Activated naive CD8-positive, alpha-beta T cell treated with anti-CD3 and anti-CD28 coated beads, Interleukin-2, amount 10 ng/mL, durations not matched to agents 7 days and 5 days (primary cell): ENCODE results near the gene DDX10. TPM values are rescaled to one million over a fixed set of nuclear protein-coding genes. Genes with fewer than 3 reads are reported as not detected.
"Not testable (repeated sequence)": the region's sequence is repeated elsewhere in the genome, so short reads cannot be mapped to it uniquely, and the experiment has no call there.

Source experiments
- ATAC-seq: fragments of 150-1000 bp; cut with Tn5 transposase; one replicate; pipeline ENCODE4 v1.10.0; 2021; ENCODE audit warnings: low read depth, moderate library complexity
- POLR2A ChIA-PET: fragments of 350-600 bp; sonication (Branson Sonifier 250); formaldehyde crosslinking; loops from one replicate; lab custom pipeline; 2021; ENCODE audit warnings: antibody characterized with exemption; lab: Charles Lee
- DNase-seq: peaks from one replicate; pipeline ENCODE4 v3.0.0; 2021
- H3K27ac Mint-ChIP-seq: one replicate; pipeline ENCODE4 v1.8.0; 2022; ENCODE audit warnings: mild to moderate bottlenecking, mixed read lengths
- H3K27me3 Mint-ChIP-seq: one replicate; pipeline ENCODE4 v1.8.0; 2022; ENCODE audit warnings: mild to moderate bottlenecking, moderate library complexity, mixed read lengths
- H3K36me3 Mint-ChIP-seq: one replicate; pipeline ENCODE4 v1.8.0; 2021; ENCODE audit warnings: mild to moderate bottlenecking, mixed read lengths
- H3K4me1 Mint-ChIP-seq: one replicate; pipeline ENCODE4 v1.8.0; 2021; ENCODE audit warnings: mixed read lengths
- H3K4me3 Mint-ChIP-seq: one replicate; pipeline ENCODE4 v1.8.0; 2022; ENCODE audit warnings: mild to moderate bottlenecking, moderate library complexity, mixed read lengths
- H3K9me3 Mint-ChIP-seq: one replicate; pipeline ENCODE4 v1.8.0; 2021; ENCODE audit warnings: mixed read lengths
- total RNA-seq, 2 experiments: library from RNA; stranded (reverse); gene quantifications; one replicate each; pipeline ENCODE4 v1.2.3, GENCODE V29; 2021

The DDX10 gene
- total RNA-seq, 2 experiments from 2014 or later: 22.0 to 24.7 TPM

DNA sequence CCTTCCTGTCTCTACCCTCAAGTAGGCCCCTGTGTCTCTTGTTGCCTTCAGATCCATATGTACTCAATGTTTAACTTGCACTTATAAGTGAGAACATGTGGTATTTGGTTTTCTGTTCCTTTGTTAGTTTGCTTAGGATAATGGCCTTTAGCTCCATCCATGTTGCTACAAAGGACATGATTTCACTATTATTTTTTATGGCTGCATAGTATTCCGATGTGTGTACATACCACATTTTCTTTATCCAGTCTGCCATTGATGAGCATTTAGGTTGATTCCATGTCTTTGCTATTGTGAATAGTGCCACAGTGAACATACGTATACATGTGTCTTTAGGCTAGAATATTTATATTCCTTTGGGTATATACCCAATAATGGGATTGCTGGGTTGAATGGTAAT, 75.3 kb downstream of the DDX10 start:
- DNase-seq, H3K27ac Mint-ChIP-seq, ATAC-seq, H3K4me3 Mint-ChIP-seq, H3K4me1 Mint-ChIP-seq, H3K27me3 Mint-ChIP-seq, POLR2A ChIA-PET: not testable (repeated sequence)
- Mint-ChIP-seq H3K9me3 (peaks cover 13% of the 10 kb centered on the region), H3K36me3 (peaks cover 34% of the 10 kb centered on the region)

- POLR2A ChIA-PET: no interaction called here
- ATAC-seq: no peak
- DNase-seq: no peak
- Mint-ChIP-seq H3K9me3 (peaks cover 13% of the 10 kb centered on the region), H3K4me1 (no peaks in the 10 kb centered on the region), H3K36me3 (peaks cover 29% of the 10 kb centered on the region), H3K27ac (no peak overlapping the region), H3K4me3 (no peak overlapping the region), H3K27me3 (no peaks in the 10 kb centered on the region)
These were observed 79.0 kb downstream of the DDX10 start for GRCh38 chr11:108743851-108744250.

- Mint-ChIP-seq H3K27me3 (no peaks in the 10 kb centered on the region), H3K4me3 (no peak overlapping the region), H3K27ac (no peak overlapping the region), H3K4me1 (peaks cover 11% of the 10 kb centered on the region), H3K9me3 (peaks cover 1% of the 10 kb centered on the region), H3K36me3 (peaks cover 19% of the 10 kb centered on the region)
- POLR2A ChIA-PET: no interaction called here
- DNase-seq (no peak), ATAC-seq (no peak)
These were observed 84.1 kb downstream of the DDX10 start for GRCh38 chr11:108748968-108749367.

DNA sequence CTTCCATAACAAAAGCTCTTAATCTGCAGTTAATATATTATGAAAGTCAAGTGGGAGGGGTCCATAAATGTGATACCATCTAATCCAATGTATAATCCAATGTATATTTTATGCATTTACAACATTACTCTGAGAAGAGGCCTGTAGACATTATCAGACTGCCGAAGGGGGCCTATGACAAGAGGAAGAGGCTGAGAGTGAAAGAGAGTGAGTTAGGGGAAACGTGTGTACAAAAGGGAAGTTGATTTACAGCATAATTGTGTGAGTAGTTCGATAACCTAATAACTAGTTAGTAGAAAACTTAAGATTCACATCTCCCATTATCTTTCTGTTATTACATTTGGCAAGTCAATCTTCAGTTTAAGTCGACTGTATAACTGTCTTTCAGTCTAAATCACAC, 86.6 kb downstream of the DDX10 start:
- Mint-ChIP-seq H3K4me3 (no peak overlapping the region), H3K4me1 (peaks cover 11% of the 10 kb centered on the region), H3K27me3 (no peaks in the 10 kb centered on the region), H3K36me3 (peaks cover 17% of the 10 kb centered on the region), H3K27ac (no peak overlapping the region), H3K9me3 (peaks cover 1% of the 10 kb centered on the region)
- DNase-seq: no peak
- ATAC-seq: no peak
- POLR2A ChIA-PET: no interaction called here

DNA sequence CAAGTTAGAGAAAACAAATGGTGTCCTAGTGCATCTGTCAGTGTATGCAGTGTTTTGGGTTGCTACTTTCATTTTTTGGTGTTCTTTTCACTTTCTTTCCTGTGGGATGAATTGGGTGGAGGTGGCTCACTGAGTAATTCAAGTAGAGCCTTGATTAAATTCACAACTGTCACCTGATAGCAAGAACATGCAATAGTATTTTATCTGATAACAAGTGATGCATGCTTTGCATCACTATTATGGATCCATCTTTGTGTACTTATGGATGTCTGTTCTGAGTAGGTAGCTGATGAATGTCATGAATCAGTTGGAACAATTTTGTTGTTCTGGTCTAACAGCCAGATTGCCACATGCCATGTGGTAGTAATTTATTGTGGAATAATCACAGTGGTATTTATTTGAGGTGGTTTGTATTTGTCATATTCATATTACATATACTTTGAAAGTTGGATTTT, 87.5 kb downstream of the DDX10 start:
- peaks cover 1% of the 10 kb centered on the region for H3K9me3 Mint-ChIP-seq
- no peak overlapping the region for H3K4me3 Mint-ChIP-seq
- no peaks in the 10 kb centered on the region for H3K27me3 Mint-ChIP-seq
- POLR2A ChIA-PET: no interaction called here
- DNase-seq (no peak), ATAC-seq (no peak)
- peaks cover 14% of the 10 kb centered on the region for H3K36me3 Mint-ChIP-seq
- H3K4me1 Mint-ChIP-seq: peaks cover 11% of the 10 kb centered on the region
- no peak overlapping the region for H3K27ac Mint-ChIP-seq

DNA sequence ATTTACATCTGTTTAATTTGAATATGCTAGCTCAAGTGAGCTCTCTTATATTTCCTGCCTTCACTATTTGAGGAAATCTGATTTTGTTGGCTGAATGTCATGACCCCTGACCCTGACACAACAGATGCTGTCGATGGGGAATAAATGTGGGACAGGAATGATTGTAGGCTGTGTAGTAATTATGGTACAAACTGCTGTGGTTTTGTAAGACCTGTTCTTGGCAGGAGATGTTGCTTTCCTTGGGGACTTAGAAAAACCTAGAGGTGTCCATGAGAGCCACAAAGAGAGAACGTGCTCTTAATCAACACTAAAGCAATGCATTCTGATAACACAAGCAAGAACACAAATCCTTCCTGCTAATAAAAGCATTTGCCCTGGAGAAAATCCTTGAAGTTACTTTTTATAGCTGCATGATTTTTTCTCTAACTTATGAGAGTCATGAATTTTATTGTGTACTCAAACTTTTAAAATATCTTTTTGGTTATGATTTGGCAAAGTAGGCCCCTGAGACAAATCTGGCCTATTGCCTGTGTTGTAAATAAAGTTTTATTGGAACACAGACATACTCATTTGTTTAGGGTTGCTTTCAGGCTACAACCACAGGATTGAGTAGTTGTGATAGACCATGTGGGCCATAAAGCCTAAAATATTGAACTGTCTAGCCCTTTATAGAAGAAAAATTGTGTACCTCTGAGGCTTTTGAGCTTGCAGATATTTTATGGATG, 90.2 kb downstream of the DDX10 start:
- Mint-ChIP-seq H3K27ac (no peak overlapping the region), H3K4me1 (peaks cover 11% of the 10 kb centered on the region), H3K27me3 (no peaks in the 10 kb centered on the region), H3K36me3 (peaks cover 13% of the 10 kb centered on the region), H3K9me3 (peaks cover 3% of the 10 kb centered on the region), H3K4me3 (no peak overlapping the region)
- POLR2A ChIA-PET: no interaction called here
- DNase-seq (no peak), ATAC-seq (no peak)

GRCh38 chr11:108757630-108758029, 92.8 kb downstream of the DDX10 start:
- Mint-ChIP-seq H3K4me1 (no peaks in the 10 kb centered on the region), H3K4me3 (no peak overlapping the region), H3K36me3 (peaks cover 3% of the 10 kb centered on the region), H3K9me3 (peaks cover 2% of the 10 kb centered on the region), H3K27ac (no peak overlapping the region), H3K27me3 (no peaks in the 10 kb centered on the region)
- DNase-seq: no peak
- no peak for ATAC-seq
- POLR2A ChIA-PET: no interaction called here

DNA sequence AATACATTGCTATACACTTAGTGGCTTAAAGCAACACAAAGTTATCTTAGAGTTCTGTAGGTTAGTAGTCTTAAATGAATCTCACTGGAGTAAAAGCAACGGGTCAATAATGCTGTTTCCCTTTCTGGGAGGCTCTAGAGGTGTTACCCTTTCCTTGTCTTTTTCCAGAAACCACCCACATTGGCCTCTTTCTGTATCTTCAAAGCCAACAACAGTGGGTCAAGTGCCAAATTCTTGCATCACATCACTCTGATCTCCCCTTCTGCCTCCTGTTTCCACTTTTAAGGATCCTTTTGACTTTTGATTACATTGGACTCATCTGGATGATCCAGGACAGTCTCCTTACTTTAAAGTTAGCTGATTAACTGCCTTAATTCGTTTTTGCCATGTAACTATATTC, 93.6 kb downstream of the DDX10 start:
- Mint-ChIP-seq H3K27me3 (no peaks in the 10 kb centered on the region), H3K4me3 (no peak overlapping the region), H3K27ac (no peak overlapping the region), H3K9me3 (peaks cover 2% of the 10 kb centered on the region), H3K4me1 (no peaks in the 10 kb centered on the region), H3K36me3 (peaks cover 3% of the 10 kb centered on the region)
- no peak for ATAC-seq
- POLR2A ChIA-PET: interaction anchor here (0.5 kb wide), 1 partner anchor 111 kb away, joined by 3 read pairs; no protein-coding TSS in a partner anchor
- DNase-seq: no peak

- Mint-ChIP-seq H3K9me3 (peaks cover 4% of the 10 kb centered on the region), H3K4me3 (no peak overlapping the region), H3K27me3 (no peaks in the 10 kb centered on the region), H3K4me1 (peaks cover 2% of the 10 kb centered on the region), H3K27ac (no peak overlapping the region), H3K36me3 (peaks cover 17% of the 10 kb centered on the region)
- ATAC-seq (no peak), DNase-seq (no peak)
- POLR2A ChIA-PET: no interaction called here
These were observed 101.8 kb downstream of the DDX10 start for GRCh38 chr11:108766596-108767173.

GRCh38 chr11:108768370-108768769, 103.5 kb downstream of the DDX10 start:
- Mint-ChIP-seq H3K4me3 (no peak overlapping the region), H3K27me3 (no peaks in the 10 kb centered on the region), H3K36me3 (peaks cover 20% of the 10 kb centered on the region), H3K27ac (no peak overlapping the region), H3K4me1 (peaks cover 2% of the 10 kb centered on the region), H3K9me3 (peaks cover 4% of the 10 kb centered on the region)
- POLR2A ChIA-PET: no interaction called here
- DNase-seq (no peak), ATAC-seq (no peak)

- H3K4me3 Mint-ChIP-seq: no peak overlapping the region
- H3K9me3 Mint-ChIP-seq: peaks cover 4% of the 10 kb centered on the region
- H3K27me3 Mint-ChIP-seq: no peaks in the 10 kb centered on the region
- no peak overlapping the region for H3K27ac Mint-ChIP-seq
- DNase-seq: no peak
- no peak for ATAC-seq
- POLR2A ChIA-PET: no interaction called here
- H3K36me3 Mint-ChIP-seq: peaks cover 20% of the 10 kb centered on the region
- H3K4me1 Mint-ChIP-seq: peaks cover 2% of the 10 kb centered on the region
These were observed 104.1 kb downstream of the DDX10 start for GRCh38 chr11:108768964-108769363.

DNA sequence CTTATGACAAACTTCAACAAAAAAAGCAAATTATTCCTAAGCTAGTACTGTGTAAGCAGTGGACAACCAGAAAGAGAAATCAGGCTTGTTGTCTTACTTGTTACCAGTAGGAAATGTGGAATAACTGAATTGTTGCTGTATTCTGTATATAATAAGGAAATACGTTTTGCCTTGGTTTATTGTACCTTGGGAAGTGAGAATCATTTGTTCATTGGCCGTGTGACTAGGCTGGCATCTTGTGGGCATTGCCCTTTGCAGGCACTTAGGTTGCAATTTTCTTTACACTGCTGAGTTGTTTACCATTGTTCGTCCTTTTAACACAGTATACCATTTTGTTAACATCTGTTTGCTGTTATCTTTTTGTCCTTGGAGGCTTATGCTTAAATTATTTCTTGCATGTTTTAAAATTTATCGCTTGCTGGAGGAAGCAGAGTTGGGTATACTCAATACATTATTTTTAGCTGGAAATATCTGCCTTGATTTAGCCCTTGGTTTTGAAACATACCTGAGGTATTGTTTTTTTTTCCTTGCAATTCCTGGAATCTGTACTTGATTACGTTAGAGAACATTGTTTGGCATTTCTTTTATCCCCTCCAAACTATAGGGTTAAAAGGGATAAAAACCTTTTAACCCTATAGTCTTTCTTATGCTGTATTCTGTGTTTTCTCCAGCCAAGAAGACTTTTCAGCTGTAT, 109.3 kb downstream of the DDX10 start:
- Mint-ChIP-seq H3K27ac (no peak overlapping the region), H3K36me3 (peaks cover 23% of the 10 kb centered on the region), H3K9me3 (peaks cover 15% of the 10 kb centered on the region), H3K4me1 (peaks cover 3% of the 10 kb centered on the region), H3K27me3 (no peaks in the 10 kb centered on the region), H3K4me3 (no peak overlapping the region)
- POLR2A ChIA-PET: no interaction called here
- DNase-seq: no peak
- ATAC-seq: no peak

DNA sequence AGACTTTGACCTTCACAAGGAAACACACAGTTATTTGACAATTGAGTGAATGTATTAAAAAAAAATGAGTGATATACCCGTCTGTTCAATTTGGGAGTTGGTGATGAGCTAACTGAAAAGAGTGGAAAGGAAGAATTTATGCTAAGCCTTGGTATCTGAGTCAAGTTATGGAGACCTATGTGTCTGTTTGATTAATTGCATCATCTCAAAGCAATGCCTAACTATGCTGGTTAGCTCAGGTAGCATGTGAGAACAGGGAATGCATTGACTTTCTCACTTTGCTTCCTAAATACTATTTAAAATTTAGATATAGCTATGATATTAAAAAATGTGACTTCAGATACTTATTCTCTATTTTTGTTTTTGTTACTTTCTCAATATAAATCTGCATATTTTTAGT, 110.5 kb downstream of the DDX10 start:
- DNase-seq (no peak), ATAC-seq (no peak)
- Mint-ChIP-seq H3K9me3 (peaks cover 15% of the 10 kb centered on the region), H3K27me3 (no peaks in the 10 kb centered on the region), H3K4me3 (no peak overlapping the region), H3K36me3 (peaks cover 25% of the 10 kb centered on the region), H3K27ac (no peak overlapping the region), H3K4me1 (peaks cover 3% of the 10 kb centered on the region)
- POLR2A ChIA-PET: no interaction called here

DNA sequence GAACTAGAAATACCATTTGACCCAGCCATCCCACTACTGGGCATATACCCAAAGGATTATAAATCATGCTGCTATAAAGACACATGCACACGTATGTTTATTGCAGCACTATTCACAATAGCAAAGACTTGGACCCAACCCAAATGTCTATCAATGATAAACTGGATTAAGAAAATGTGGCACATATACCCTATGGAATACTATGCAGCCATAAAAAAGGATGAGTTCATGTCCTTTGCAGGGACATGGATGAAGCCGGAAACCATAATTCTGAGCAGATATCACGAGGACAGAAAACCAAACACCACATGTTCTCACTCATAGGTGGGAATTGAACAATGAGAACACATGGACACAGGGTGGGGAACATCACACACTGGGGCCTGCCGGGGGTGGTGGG, 114.3 kb downstream of the DDX10 start:
- ATAC-seq, DNase-seq, POLR2A ChIA-PET, H3K27ac Mint-ChIP-seq, H3K4me1 Mint-ChIP-seq, H3K27me3 Mint-ChIP-seq, H3K4me3 Mint-ChIP-seq: not testable (repeated sequence)
- H3K36me3 Mint-ChIP-seq: peaks cover 17% of the 10 kb centered on the region
- H3K9me3 Mint-ChIP-seq: peaks cover 11% of the 10 kb centered on the region
